ENCODE measurements around the gene ANKRD31.

DNA sequence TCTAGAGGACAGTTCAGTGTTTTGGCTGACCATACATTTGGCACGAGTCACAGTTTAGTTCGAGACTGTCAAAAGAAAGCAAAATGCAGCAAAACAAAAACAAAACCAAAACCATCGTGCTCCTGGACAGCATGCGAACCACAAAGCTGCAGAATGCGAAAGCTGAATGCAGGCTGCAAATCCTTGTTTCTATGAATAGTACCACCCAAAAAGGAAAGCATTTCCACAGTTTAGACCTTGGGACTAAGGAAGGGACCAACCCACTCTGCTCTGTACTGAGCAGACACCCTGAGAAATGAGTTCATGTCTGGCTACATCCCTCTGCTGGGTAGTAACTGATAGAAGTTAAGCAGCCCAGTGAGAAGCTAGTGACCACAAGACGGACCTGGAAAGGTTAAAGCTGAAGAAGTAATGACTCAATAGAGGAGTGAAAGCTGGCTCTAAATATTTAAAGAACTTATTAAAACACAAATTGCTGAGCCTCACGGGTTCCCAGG is 188.2 kb downstream of the ANKRD31 start:
- TF ChIP-seq SIN3A (IDR thresholded peaks at IDR 0.05; ENCODE audit: low read depth), result no peak
- TF ChIP-seq POLR2A (IDR thresholded peaks at IDR 0.05; ENCODE audit: borderline replicate concordance, extremely low read depth, insufficient read depth, insufficient read length), result no peak
- TF ChIP-seq, protein P1, sequence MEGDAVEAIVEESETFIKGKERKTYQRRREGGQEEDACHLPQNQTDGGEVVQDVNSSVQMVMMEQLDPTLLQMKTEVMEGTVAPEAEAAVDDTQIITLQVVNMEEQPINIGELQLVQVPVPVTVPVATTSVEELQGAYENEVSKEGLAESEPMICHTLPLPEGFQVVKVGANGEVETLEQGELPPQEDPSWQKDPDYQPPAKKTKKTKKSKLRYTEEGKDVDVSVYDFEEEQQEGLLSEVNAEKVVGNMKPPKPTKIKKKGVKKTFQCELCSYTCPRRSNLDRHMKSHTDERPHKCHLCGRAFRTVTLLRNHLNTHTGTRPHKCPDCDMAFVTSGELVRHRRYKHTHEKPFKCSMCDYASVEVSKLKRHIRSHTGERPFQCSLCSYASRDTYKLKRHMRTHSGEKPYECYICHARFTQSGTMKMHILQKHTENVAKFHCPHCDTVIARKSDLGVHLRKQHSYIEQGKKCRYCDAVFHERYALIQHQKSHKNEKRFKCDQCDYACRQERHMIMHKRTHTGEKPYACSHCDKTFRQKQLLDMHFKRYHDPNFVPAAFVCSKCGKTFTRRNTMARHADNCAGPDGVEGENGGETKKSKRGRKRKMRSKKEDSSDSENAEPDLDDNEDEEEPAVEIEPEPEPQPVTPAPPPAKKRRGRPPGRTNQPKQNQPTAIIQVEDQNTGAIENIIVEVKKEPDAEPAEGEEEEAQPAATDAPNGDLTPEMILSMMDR (IDR thresholded peaks at IDR 0.05 in 2 of 3, conservative IDR thresholded peaks at IDR 0.05 in 1 of 3; ENCODE audit: borderline replicate concordance in 1 of 3, insufficient read depth in 1 of 3, low read depth in 2 of 3, low read length in 2 of 3), result no peak
- TF ChIP-seq EGR1 (IDR thresholded peaks at IDR 0.05; ENCODE audit: low read depth), result no peak
- no peak for TF ChIP-seq SP1 (IDR thresholded peaks at IDR 0.05; ENCODE audit: low read depth)
- TF ChIP-seq EZH2 (IDR thresholded peaks at IDR 0.05), result no peak
- no peak for TF ChIP-seq JUND (IDR thresholded peaks at IDR 0.05)
- no peak for TF ChIP-seq ZBTB33 (IDR thresholded peaks at IDR 0.05; ENCODE audit: extremely low read depth, insufficient replicate concordance, low read length)
- TF ChIP-seq ELF1 (IDR thresholded peaks at IDR 0.05; ENCODE audit: borderline replicate concordance, low read depth), result no peak
- TF ChIP-seq MAX (IDR thresholded peaks at IDR 0.05), result no peak

Measured in HCT116 (cell line).